GM19452 (cell line): ENCODE measurements around the gene ADAMTS9.

Experiments
- ATAC-seq: cut with Tn5 transposase; IDR thresholded peaks from one replicate; pipeline ENCODE4 v1.9.1; 2021; ENCODE audit not compliant: unreplicated experiment

The ADAMTS9 gene

DNA sequence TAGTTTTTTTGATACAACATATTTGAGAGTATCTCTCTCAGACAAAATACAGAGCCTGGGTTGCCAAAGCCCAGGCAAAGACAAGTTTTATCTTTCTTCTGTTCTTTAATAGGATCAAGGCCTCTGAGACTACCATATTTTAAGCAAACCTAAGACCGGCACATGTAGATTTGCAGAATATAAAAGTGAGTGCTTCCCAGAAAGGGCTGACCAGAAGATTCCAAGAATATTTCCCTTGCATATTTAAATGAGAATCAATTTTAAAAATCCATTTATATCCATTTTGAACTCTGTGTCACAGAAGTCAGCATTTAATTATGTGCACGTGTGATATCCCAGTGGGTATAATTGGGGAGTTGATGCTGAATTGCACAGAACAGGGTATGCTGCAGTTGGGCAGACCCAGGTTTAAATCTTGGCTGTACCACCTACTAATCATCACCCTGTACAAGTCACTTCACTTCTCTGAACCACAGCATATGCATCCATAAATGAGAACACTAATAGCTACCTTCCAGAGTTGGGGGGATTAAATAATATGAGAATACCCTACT, 191.9 kb downstream of the ADAMTS9 start:
- no peak for ATAC-seq

GRCh38 chr3:64495121-64495780, 192.5 kb downstream of the ADAMTS9 start:
- ATAC-seq = no peak

DNA sequence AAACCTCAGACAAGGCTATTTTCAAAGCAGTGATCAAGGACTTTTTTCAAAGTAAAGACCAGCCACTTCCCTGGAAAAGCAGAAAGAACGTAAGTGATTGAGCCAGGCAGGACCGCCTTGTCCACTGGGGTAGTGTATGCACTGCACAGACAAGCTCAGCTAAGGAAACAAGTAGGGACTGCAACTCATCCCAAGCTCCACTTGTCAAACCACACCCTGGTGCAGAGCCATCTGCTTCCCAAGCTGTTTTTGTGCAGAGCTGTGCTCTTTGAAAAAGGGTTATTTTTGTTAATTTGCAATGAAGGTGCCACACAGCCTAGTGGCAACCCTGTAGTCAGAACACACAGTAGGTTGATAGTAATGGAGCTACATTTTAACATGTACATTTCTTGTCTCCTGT, 193.3 kb downstream of the ADAMTS9 start:
- ATAC-seq = no peak

DNA sequence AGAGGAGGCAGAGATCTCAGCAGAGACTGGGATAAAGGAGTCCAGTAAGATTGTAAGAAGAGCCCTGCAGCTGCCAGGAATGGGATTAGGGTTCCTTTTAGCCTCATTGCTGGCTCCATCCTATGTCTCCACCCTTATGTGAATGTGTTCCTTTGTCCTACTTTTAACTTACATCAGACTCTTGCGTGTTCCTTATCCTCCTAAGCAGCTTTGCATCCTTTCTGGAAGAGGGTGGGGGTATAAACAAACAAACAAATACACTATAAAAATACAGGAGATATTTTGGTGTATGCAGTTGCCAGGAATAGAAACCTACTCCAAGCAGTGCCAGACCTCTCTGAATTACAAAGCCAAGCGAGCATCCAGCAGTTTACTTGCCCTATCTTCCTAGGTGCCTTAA, 194.7 kb downstream of the ADAMTS9 start:
- ATAC-seq = no peak

DNA sequence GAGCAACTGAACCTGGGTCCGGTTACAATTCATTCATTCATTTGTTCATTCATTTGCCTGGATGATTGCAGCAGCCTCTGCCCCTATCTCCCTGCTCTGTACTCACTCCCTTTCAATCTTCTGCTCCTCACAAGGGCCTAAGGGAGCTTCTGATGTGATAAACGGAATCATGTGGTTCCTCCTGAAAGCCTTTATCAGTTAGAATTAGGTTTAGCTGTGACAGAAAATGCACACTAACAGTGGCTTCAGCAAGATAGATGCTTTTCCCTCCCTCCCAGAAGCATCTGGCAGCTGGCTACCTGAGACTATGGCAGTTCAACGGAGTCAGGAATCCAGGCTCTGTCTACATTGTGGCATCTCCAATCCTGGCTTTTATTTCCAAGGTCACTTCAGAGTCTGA, 196.0 kb downstream of the ADAMTS9 start:
- no peak for ATAC-seq

- no peak for ATAC-seq
Observed at GRCh38 chr3:64490180-64490724, 197.5 kb downstream of the ADAMTS9 start.

GRCh38 chr3:64489361-64490044, 198.3 kb downstream of the ADAMTS9 start:
- ATAC-seq = no peak

DNA sequence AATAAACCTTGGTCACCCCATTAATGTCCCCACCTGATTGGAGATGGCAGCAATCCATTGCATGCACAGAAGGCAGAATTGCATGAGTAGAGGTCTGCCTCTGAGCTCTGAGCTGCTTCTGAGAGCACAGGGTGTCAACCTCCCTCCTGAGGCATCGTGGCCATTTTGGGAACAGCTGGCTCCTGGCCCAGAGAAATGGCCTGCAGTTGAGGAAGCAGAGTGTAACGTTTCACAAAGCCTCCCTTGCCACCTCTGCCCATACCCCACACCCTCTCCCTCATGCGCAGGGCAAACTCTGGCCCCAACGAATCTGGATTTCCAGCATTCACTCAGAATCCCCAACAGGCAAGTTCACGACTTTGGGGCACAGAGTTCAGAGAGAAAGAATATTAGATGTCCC, 198.9 kb downstream of the ADAMTS9 start:
- ATAC-seq = no peak

DNA sequence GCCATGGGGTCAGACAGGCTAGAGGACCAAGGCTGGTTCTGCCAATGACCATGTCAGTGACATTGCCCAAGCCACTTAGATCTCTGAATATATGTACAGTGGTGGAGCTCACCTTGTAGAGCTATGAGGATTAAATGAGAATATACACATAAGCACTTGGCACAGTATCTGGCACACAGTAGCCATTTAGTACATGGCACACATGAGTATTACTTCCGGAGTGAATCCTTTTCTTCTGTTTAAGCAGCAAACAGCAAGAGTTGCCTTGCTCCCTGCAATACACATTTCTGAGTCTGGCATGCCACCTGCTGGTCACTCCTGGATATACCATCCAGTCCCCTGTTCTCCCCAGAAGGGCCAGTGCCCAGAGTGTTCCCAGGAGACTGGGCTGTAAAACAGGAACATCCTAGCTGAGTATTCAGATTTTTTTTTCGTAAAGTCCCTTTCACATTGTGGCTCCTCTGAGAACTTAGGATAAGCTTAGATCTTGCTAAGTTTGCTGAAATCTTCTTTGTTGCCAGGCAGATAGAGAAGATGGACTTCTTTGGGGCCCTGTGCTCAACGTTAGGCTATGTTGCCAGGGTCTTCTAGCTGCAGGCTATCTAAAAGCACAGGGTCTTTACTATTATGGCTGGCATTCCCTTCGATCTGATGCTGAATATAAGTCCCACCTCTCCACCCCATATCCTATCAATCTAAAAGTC, 203.4 kb downstream of the ADAMTS9 start:
- ATAC-seq = peak; percentile 98

- ATAC-seq = no peak
Observed at GRCh38 chr3:64483467-64483866, 204.3 kb downstream of the ADAMTS9 start.

DNA sequence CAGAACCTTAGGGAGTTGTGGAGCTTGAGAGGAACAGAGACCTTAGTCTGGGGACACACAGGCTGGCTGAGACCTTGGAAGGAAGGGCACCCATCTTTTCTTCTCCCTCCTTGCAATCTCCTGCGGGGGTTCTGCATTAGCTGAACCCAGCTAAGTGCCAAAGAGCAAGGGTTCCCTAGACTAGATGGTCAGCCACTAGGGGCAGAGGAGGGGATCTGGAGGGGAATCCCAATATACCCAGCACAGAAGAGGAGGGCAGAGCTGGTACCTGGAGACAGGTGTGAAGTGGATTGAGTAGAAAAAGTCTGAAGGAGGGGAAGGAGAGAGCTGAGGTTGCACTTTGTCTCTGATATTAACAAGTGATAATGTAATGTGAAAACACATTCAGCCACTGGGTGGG, 212.8 kb downstream of the ADAMTS9 start:
- no peak for ATAC-seq

DNA sequence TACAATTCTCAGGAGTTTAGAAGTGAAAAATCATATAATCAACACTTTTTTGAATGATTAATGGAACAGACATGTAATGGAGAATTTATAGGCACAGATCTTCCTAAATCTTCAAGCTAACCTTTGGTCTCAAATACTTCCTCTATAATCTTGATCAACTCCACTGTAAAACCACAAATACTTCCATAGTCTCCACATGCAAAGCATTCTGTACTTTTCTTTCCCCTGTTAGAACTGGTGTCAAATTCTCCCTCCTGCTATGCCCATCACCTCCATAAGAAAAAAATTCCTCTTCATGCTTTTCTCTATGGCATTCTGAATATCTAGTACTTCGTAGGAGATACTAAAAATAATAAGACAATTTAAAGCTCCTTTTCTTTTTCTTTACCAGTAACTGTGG, 214.3 kb downstream of the ADAMTS9 start:
- no peak for ATAC-seq

GRCh38 chr3:64470436-64470835, 217.4 kb downstream of the ADAMTS9 start:
- ATAC-seq = no peak

DNA sequence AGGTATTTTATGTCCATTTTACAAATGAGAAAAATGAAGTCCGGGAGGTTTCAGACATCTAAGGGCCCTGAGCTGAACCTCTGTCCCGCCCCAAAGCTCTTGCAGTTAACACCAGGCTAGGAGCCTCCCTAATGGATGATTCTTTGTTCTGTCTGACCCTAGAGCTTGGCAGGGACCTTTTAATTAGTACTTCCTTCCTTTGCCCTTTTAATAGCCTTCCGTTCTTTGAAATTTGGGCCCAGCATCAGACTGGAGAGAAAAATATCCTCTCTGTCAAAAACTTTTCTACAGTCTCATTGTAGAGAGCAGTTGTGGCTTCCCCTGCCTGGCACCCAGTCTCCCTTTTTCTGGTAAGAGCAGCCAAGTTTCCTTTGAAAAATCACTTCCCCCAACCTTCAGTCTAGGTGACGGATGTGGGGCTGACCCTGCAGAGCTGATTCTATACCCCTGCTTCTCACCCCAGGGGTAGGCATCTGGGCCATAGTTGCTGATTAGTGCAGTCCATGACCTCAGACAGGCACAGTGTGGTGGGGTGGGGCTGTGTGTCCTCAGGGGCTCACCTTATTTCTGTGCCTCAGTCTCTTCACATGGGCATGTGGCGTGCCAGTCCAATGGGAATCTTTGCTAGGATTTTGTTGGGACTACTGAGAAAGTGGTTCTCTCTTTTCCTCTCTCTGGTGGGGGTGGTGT, 220.4 kb downstream of the ADAMTS9 start:
- no peak for ATAC-seq
